Thoracic aorta (tissue), 2 donors: ENCODE measurements around the gene PCCA. TPM values are rescaled to one million over a fixed set of nuclear protein-coding genes. Genes with fewer than 3 reads are reported as not detected.
"Not testable (repeated sequence)": the region's sequence is repeated elsewhere in the genome, so short reads cannot be mapped to it uniquely, and the experiment has no call there.

Experiments used
- ATAC-seq: fragments of 150-250 bp; one replicate; pipeline ENCODE4 v1.8.0; 2017; ENCODE audit warnings: low read depth; ENCODE audit not compliant: insufficient number of reproducible peaks, low FRiP score
- DNase-seq: peaks from one replicate; pipeline ENCODE4 v3.0.0-alpha.2; 2020; ENCODE audit warnings: low spot score
- H3K27ac ChIP-seq, 2 donors: fragments of 200-600 bp; sonication (generic); 1 replicate in 1 of 2; 2 replicates in 1 of 2; pipeline ENCODE4 v1.5.1; 2016; ENCODE audit warnings: mild to moderate bottlenecking in 2 of 2, moderate library complexity in 2 of 2
- H3K27me3 ChIP-seq: fragments of 200-600 bp; sonication (generic); replicated peaks from 2 replicates; pipeline ENCODE4 v1.6.0; 2016; ENCODE audit warnings: mild to moderate bottlenecking; ENCODE audit not compliant: insufficient read depth
- H3K36me3 ChIP-seq: fragments of 200-600 bp; sonication (generic); one replicate; pipeline ENCODE4 v1.5.1; 2016
- H3K4me1 ChIP-seq, 2 donors: fragments of 200-600 bp; sonication (generic); 1 replicate in 1 of 2; 2 replicates in 1 of 2; pipeline versions ENCODE4 v1.5.1 to v1.6.0; 2016; ENCODE audit warnings: low read depth in 2 of 2, mild to moderate bottlenecking in 1 of 2; ENCODE audit not compliant: control insufficient read depth in 1 of 2
- H3K4me3 ChIP-seq: fragments of 200-600 bp; sonication (generic); 2 replicates; pipeline ENCODE4 v1.5.1; 2016; ENCODE audit warnings: mild to moderate bottlenecking
- H3K9me3 ChIP-seq: fragments of 200-600 bp; sonication (generic); 2 replicates; pipeline ENCODE4 v1.5.1; 2016
- total RNA-seq, 2 donors: library from RNA; depleted of rRNA; stranded (reverse); fragments of >200 nt; gene quantifications; one replicate each; pipeline versions ENCODE4 v1.1.0 to v1.2.3, GENCODE V29; 2016
- TF ChIP-seq, protein P1 (sequence below): fragments of 200-600 bp; sonication (generic); IDR thresholded peaks from one replicate; pipeline ENCODE4 v1.5.1; 2019; ENCODE audit warnings: antibody characterized with exemption

The PCCA gene
- total RNA-seq, 2 donors from 2014 or later = 17.2 to 51.6 TPM

DNA sequence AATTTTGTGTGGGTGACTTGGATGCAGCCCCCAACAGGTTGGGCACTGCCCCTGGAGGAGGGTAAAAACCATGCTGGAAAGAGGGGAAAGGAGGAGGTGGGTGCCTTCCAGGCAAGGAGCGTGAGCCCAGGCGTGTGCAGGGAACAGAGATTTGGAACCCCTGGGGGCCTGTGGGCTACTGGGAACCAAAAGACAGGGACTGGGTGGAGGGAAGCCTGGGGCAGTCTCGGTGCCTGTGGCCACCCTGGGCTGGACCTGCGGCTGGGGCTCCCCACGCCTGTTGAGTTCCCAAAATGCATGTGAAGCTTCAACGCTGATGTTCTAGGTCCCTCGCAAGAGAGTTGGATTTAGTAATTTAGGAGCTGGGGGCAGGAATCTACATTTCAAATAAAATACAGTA lies 474.9 kb downstream of the PCCA start:
- TF ChIP-seq, protein P1, sequence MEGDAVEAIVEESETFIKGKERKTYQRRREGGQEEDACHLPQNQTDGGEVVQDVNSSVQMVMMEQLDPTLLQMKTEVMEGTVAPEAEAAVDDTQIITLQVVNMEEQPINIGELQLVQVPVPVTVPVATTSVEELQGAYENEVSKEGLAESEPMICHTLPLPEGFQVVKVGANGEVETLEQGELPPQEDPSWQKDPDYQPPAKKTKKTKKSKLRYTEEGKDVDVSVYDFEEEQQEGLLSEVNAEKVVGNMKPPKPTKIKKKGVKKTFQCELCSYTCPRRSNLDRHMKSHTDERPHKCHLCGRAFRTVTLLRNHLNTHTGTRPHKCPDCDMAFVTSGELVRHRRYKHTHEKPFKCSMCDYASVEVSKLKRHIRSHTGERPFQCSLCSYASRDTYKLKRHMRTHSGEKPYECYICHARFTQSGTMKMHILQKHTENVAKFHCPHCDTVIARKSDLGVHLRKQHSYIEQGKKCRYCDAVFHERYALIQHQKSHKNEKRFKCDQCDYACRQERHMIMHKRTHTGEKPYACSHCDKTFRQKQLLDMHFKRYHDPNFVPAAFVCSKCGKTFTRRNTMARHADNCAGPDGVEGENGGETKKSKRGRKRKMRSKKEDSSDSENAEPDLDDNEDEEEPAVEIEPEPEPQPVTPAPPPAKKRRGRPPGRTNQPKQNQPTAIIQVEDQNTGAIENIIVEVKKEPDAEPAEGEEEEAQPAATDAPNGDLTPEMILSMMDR = no peak
- ATAC-seq (no peak), DNase-seq (no peak)
- no peak overlapping the region for H3K27ac ChIP-seq
- H3K4me1 ChIP-seq = no peaks in the 10 kb centered on the region
- no peaks in the 10 kb centered on the region for H3K27me3 ChIP-seq
- H3K4me3 ChIP-seq = no peak overlapping the region
- peaks cover 4% of the 10 kb centered on the region for H3K9me3 ChIP-seq
- H3K36me3 ChIP-seq = no peaks in the 10 kb centered on the region

DNA sequence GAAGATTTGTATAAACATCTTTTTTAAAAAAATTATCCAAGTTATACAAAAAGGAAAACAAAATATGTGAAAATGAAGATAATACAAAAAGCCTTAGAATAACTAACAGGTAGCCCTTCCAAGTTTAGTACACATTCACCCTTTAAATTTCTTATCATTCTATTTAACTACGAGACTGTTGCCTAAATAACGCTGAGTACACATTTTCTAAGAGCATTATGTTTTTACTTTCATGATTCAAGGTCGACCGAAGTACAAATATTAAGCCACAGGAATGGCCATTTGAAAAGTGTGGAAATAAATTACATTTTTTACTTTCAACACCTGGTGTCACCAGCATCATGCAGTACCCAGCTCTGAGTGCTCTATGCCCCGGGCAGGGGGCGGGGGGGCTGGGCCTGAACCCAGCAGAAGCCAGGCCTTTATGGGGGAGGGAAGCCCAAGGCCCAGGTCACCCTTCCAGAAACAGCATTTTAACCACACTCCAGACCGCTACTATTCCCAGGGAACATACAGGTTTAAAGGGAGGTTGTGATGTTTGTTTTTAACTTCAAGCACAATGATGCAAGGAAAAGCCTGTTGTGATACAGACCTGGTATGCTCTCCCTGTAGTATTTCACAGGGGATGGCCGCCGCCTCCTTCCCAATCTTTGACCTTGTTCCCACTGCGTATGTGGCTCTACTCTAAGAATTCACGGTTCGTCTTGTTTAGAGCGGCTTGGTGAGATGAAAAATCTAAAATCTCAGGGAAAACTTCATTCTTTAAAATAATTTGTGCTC lies 475.7 kb downstream of the PCCA start:
- Histone ChIP-seq H3K4me3 (no peak overlapping the region), H3K9me3 (peaks cover 4% of the 10 kb centered on the region), H3K27ac (no peak overlapping the region), H3K27me3 (no peaks in the 10 kb centered on the region), H3K4me1 (no peaks in the 10 kb centered on the region), H3K36me3 (no peaks in the 10 kb centered on the region)
- TF ChIP-seq, protein P1 = no peak
- no peak for ATAC-seq
- DNase-seq = no peak

DNA sequence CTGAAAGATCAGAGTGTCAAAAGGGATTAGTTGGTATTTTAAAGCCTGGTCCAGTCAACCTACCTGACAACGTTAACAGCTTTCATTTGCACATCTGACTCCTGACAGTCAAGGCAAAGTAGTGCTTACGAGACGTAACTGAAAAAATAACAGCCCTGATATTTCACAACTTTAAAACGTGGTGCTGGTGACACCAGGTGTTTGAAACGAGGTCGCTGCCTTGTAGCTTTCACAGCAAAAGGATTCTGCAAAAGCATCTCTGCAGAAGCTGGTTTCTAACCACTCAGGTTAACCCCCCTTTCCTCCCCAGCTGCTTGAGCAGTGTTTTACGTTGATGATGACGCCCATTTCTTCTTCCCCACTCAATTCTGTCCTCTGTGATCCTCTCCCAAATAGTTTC lies 476.4 kb downstream of the PCCA start:
- no peak for ATAC-seq

DNA sequence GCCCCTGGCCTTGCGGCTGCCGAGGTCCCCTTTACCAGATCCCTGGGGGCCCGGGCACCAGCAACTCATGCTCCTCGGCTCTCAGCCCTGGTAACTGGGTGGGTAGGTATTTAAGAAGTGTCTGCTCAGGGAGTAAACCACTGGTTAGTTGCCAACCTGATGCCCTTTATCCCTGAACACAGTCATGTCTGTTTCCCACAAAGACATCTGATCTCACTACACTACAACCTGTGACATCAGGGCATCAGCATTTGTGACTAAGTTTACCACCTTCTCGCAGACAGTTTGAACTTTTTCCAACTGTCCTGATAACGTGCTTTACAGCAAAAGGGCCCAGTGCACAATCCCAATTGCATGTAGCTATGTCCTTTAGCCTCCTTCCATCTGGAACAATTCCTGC lies 477.6 kb downstream of the PCCA start:
- H3K27ac ChIP-seq = no peak overlapping the region
- H3K4me3 ChIP-seq = no peak overlapping the region
- no peaks in the 10 kb centered on the region for H3K4me1 ChIP-seq
- ATAC-seq (no peak), DNase-seq (no peak)
- H3K36me3 ChIP-seq = no peaks in the 10 kb centered on the region
- no peaks in the 10 kb centered on the region for H3K27me3 ChIP-seq
- TF ChIP-seq, protein P1 = no peak
- H3K9me3 ChIP-seq = peaks cover 4% of the 10 kb centered on the region

More for the DNA sequence above, 476.4 kb downstream of the PCCA start:
- H3K4me3 ChIP-seq = no peak overlapping the region
- no peaks in the 10 kb centered on the region for H3K36me3 ChIP-seq
- H3K4me1 ChIP-seq = no peaks in the 10 kb centered on the region
- peaks cover 4% of the 10 kb centered on the region for H3K9me3 ChIP-seq
- no peak overlapping the region for H3K27ac ChIP-seq
- TF ChIP-seq, protein P1 = no peak
- no peaks in the 10 kb centered on the region for H3K27me3 ChIP-seq
- no peak for DNase-seq

DNA sequence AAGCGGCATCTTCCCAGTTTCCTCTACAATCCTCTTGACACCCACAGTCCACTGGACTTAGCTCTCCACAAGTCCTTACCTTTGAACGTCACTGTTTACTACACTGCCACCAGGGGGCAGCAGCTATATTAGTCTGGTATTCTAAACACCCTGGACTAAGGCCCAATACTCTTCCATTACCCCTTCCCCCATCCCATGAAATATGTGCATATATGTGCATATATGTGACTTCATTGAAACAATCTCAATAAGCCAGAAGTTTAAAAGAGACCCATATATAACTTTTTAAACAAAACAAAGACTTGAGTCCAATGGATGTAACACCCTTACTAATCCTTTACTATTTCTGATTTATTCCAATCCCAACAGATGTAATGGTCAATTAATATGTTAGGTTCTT lies 484.2 kb downstream of the PCCA start:
- H3K36me3 ChIP-seq = no peaks in the 10 kb centered on the region
- DNase-seq (no peak), ATAC-seq (no peak)
- H3K4me1 ChIP-seq = no peaks in the 10 kb centered on the region
- H3K9me3 ChIP-seq = no peaks in the 10 kb centered on the region
- no peak overlapping the region for H3K27ac ChIP-seq
- no peaks in the 10 kb centered on the region for H3K27me3 ChIP-seq
- TF ChIP-seq, protein P1 = peak; percentile 57
- no peak overlapping the region for H3K4me3 ChIP-seq

DNA sequence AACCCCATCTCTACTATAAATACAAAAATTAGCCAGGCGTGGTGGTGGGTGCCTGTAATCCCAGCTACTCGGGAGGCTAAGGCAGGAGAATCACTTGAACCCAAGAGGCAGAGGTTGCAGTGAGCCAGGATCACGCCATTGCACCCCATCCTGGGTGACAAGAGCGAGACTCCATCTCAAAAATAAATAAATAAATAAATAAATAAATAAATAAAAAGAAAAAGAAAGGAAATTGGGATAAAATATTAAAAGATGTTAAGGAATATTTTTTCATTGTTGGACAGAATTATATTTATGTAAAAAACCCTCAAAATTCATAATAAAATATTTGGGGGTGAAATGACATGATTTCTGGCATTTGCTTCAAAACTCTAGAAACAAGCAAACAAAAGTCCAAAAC lies 488.3 kb downstream of the PCCA start:
- not testable (repeated sequence) for H3K4me3 ChIP-seq, H3K27me3 ChIP-seq, H3K4me1 ChIP-seq, ATAC-seq, H3K36me3 ChIP-seq, DNase-seq, H3K9me3 ChIP-seq, H3K27ac ChIP-seq
